Prostate gland (tissue), 2 donors: ENCODE results near the gene UNK. TPM values are rescaled to one million over a fixed set of nuclear protein-coding genes. Genes with fewer than 3 reads are reported as not detected.

Source experiments
- DNase-seq: peaks from one replicate; pipeline ENCODE4 v3.0.0-alpha.2; 2019; ENCODE audit warnings: low spot score
- H3K27ac ChIP-seq, 2 donors: fragments of 200-600 bp; sonication (generic); 2 replicates each; pipeline ENCODE4 v1.5.1; 2017 to 2019
- H3K27me3 ChIP-seq: fragments of 200-600 bp; sonication (generic); replicated peaks from 2 replicates; pipeline ENCODE4 v1.5.1; 2019; ENCODE audit not compliant: insufficient read depth
- H3K36me3 ChIP-seq, 2 donors: fragments of 200-600 bp; sonication (generic); 1 replicate in 1 of 2; 2 replicates in 1 of 2; pipeline versions ENCODE4 v1.5.1 to v1.8.1; 2017 to 2019
- H3K4me1 ChIP-seq: fragments of 200-600 bp; sonication (generic); replicated peaks from 2 replicates; pipeline ENCODE4 v1.5.1; 2019
- H3K4me3 ChIP-seq, 2 donors: fragments of 200-600 bp; sonication (generic); 2 replicates each; pipeline ENCODE4 v1.5.1; 2017 to 2019
- H3K9me3 ChIP-seq: fragments of 200-600 bp; sonication (generic); 2 replicates; pipeline ENCODE4 v1.5.1; 2017
- CTCF ChIP-seq, 4 experiments: fragments of 200-600 bp in 2 of 4; fragments of 450-650 bp in 2 of 4; sonication (generic) in 2 of 4; IDR thresholded peaks; 1 replicate in 3 of 4; 2 replicates in 1 of 4; pipeline ENCODE4 v1.5.1; 2016 to 2019; ENCODE audit warnings: antibody characterized with exemption in 4 of 4, mild to moderate bottlenecking in 2 of 4, moderate library complexity in 2 of 4
- POLR2A ChIP-seq: fragments of 450-650 bp; IDR thresholded peaks from one replicate; pipeline ENCODE4 v1.6.1; 2016; ENCODE audit warnings: antibody characterized with exemption, mild to moderate bottlenecking
- POLR2AphosphoS5 ChIP-seq: sonication (generic); formaldehyde crosslinking; IDR thresholded peaks from one replicate; pipeline ENCODE4 v1.6.1; 2017; ENCODE audit warnings: antibody characterized with exemption
- WGBS: methylation state at CpG from one replicate; pipeline ENCODE4 v1.1.5; 2018; 5-methylcytosine and 5-hydroxymethylcytosine counted together
- intact Hi-C: fragments of 100-400 bp; cut with DNase I; formaldehyde crosslinking; loops from one replicate; pipeline ENCODE4 v1.14.2; 2022
- total RNA-seq, 2 donors: library from RNA; depleted of rRNA; stranded (reverse); fragments of >200 nt; gene quantifications; one replicate each; pipeline ENCODE4 v1.1.0, GENCODE V29; 2016

Gene UNK
- total RNA-seq, result 10 to 100 TPM; 68.9 to 72.5 TPM

GRCh38 chr17:75784473-75785015, at the start of gene UNK:
TSS of gene UNK (plus strand) at chr17:75784806. CDS start at chr17:75784881, 75 bp downstream.
- Histone ChIP-seq H3K4me1 (peaks cover 15% of the 10 kb centered on the region), H3K27me3 (no peaks in the 10 kb centered on the region), H3K27ac (peak within 1 kb of the TSS; percentile 98 to 99), H3K36me3 (no peaks in the 10 kb centered on the region), H3K9me3 (no peaks in the 10 kb centered on the region), H3K4me3 (peak within 1 kb of the TSS; percentile 57 to 66)
- TF ChIP-seq POLR2AphosphoS5 (peak; percentile 95), CTCF (IDR thresholded peaks at IDR 0.05) (peak in 2 of 4 experiments; percentile 15 to 58), POLR2A (peak; percentile 65)
- peak; percentile 98 for DNase-seq
- intact Hi-C loops, result loop anchor here (2.0 to 5.0 kb wide), 3 partner anchors 70 to 113 kb away; partner anchors contain the start of genes TRIM47, TRIM65 and WBP2
- under 1% methylated on average over 37 of the region's 45 CpGs for WGBS

- no peak for DNase-seq
- H3K27me3 ChIP-seq, result no peaks in the 10 kb centered on the region
- H3K4me1 ChIP-seq, result no peaks in the 10 kb centered on the region
- intact Hi-C loops, result no loop called here
- no peak overlapping the region for H3K27ac ChIP-seq
- peaks cover 0 to 2% of the 10 kb centered on the region in 2 donors for H3K36me3 ChIP-seq
- H3K9me3 ChIP-seq, result no peaks in the 10 kb centered on the region
- TF ChIP-seq CTCF (IDR thresholded peaks at IDR 0.05) (no peak), POLR2AphosphoS5 (no peak), POLR2A (no peak)
- WGBS, result 89% methylated on average over 26 of the region's 26 CpGs
- no peak overlapping the region for H3K4me3 ChIP-seq
Measured at GRCh38 chr17:75736173-75736835, 48.3 kb upstream of the UNK start.

- Histone ChIP-seq H3K4me3 (no peak overlapping the region), H3K9me3 (no peaks in the 10 kb centered on the region), H3K4me1 (no peaks in the 10 kb centered on the region), H3K27me3 (no peaks in the 10 kb centered on the region), H3K27ac (no peak overlapping the region), H3K36me3 (no peaks in the 10 kb centered on the region)
- 85% methylated on average over 19 of the region's 20 CpGs for WGBS
- no peak for DNase-seq
- intact Hi-C loops, result no loop called here
- TF ChIP-seq POLR2AphosphoS5 (no peak), CTCF (IDR thresholded peaks at IDR 0.05) (no peak), POLR2A (no peak)
Measured at GRCh38 chr17:75737133-75737962, 47.3 kb upstream of the UNK start.

- intact Hi-C loops, result no loop called here
Measured at GRCh38 chr17:75738218-75738802, 46.3 kb upstream of the UNK start.

More at GRCh38 chr17:75738218-75738802, 46.3 kb upstream of the UNK start:
- H3K36me3 ChIP-seq, result no peaks in the 10 kb centered on the region
- H3K4me3 ChIP-seq, result no peak overlapping the region
- H3K4me1 ChIP-seq, result no peaks in the 10 kb centered on the region
- 70% methylated on average over 14 of the region's 14 CpGs for WGBS
- no peak for DNase-seq
- H3K9me3 ChIP-seq, result no peaks in the 10 kb centered on the region
- TF ChIP-seq POLR2A (no peak), CTCF (IDR thresholded peaks at IDR 0.05) (no peak), POLR2AphosphoS5 (no peak)
- H3K27ac ChIP-seq, result no peak overlapping the region
- no peaks in the 10 kb centered on the region for H3K27me3 ChIP-seq
